ENCODE data around the gene IYD. TPM values are rescaled to one million over a fixed set of nuclear protein-coding genes. Genes with fewer than 3 reads are reported as not detected.
"Not testable (repeated sequence)": the region's sequence is repeated elsewhere in the genome, so short reads cannot be mapped to it uniquely, and the experiment has no call there.

IYD gene
- total RNA-seq, 1 experiment from 2014 or later, result under 0.01 TPM

DNA sequence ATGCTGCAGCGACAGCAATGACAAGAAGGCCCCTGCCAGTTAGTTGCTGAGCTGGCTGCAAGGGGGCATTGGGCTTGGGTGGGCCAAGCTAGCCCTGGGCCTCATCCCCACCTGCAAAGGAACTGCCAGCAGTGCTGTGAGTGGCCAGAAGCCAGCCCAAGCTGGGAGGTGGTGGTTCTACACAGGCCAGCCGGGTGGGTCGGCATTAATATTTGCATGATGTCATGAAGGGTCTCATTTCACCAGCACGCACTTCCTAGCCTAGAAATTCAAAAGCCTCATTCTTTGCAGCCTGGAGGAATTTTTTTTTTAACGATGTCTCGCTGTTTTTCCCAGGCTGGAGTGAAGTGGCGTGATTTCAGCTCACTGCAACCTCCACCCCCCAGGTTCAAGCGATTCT, 62.0 kb downstream of the IYD start:
- DNase-seq (ENCODE audit: low read depth), result no peak

GRCh38 chr6:150435360-150435759, 66.5 kb downstream of the IYD start:
- DNase-seq (ENCODE audit: low read depth), result no peak

DNA sequence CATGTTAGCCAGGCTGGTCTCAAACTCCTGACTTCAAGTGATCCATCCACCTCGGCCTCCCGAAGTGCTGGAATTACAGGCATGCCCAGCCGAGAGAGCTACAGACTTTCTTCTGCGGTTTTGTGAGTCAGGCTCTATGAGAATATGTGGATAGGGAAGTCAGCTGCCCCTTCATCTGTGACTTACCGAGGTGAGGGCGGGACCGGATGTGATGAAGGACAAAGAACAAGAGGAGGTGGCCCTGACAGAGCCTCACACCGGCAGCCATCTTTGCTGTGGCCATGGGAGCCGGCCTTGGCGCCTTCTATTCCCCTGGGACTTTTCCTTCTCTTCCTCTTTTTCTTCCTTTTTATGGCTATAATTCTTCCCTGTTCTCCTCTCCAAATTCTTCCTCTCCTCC, 67.0 kb downstream of the IYD start:
- peak; percentile 95 for DNase-seq (ENCODE audit: low read depth)

DNA sequence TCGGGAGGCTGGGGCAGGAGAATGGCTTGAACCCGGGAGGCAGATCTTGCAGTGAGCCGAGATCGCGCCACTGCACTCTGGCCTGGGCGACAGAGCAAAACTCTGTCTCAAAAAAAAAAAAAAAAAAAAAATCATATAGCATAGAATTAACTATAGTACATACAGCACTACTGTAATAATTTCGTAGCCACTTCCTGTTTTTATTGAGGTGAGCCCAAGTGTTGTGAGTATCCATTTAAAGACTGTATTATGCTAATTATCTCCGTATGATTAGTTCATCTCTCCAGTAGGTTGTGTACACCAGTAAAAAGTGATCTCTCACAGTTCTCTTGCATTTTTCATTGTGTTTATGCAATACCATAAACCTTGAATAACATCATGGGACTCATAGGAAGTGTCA, 70.6 kb downstream of the IYD start:
- no peak for DNase-seq (ENCODE audit: low read depth)

- DNase-seq (ENCODE audit: low read depth), result no peak
These were observed 74.8 kb downstream of the IYD start for GRCh38 chr6:150443621-150444020.

DNA sequence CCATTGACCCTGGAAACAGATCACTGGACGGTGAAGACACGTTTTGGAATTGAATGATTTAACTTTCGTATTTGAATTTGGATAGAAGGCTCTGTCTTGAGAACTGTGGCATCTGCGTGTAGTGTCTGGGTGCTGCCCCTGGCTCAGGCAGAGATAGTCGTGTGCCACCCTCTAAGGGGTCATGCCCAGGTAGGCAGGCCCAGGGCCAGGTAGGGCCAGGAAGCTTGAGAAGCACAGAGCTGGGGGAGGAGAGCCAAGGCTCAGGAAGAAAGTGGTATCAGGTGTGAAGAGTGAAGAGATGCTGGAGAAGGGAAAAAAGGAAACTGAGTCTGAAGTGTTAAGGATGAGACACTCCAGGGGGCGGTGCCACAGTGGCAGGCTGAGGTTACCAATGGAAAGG, 75.5 kb downstream of the IYD start:
- DNase-seq (ENCODE audit: low read depth), result no peak

GRCh38 chr6:150445486-150445885, 76.7 kb downstream of the IYD start:
- DNase-seq (ENCODE audit: low read depth), result no peak

DNA sequence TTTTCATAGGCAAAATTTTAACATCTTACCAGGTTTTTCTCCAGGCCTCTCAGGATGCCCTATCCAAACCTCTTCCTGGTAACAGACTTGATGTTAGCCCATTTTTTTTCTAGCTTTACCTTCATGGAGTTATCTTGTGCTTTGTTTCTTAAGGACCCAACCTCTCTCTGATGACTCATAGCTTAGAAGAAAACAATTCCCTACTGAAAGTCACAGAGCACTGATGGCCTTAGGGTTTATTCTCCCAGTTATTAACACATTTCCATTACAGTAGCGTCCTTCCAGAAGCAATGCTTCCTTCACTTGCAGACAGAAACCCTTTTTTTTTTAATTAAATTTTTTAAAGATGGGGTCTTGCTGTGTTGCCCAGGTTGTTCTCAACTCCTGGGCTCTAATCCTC, 79.4 kb downstream of the IYD start:
- no peak for DNase-seq (ENCODE audit: low read depth)

DNA sequence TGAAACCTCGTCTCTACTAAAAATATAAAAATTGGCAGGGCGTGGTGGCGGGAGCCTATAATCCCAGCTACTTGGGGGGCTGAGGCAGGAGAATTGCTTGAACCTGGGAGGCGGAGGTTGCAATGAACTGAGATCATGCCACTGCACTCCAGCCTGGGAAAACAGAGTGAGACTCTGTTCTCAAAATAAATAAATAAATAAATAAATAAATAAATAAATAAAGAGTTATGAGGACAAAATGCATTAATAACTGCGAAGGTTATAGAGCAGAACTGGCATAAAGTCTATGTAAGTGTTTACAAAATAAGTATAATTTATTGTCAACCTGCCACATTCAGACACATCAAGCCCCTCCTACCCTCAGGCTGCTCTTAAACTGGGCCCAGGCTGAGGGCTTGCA, 80.2 kb downstream of the IYD start:
- DNase-seq (ENCODE audit: low read depth), result not testable (repeated sequence)

DNA sequence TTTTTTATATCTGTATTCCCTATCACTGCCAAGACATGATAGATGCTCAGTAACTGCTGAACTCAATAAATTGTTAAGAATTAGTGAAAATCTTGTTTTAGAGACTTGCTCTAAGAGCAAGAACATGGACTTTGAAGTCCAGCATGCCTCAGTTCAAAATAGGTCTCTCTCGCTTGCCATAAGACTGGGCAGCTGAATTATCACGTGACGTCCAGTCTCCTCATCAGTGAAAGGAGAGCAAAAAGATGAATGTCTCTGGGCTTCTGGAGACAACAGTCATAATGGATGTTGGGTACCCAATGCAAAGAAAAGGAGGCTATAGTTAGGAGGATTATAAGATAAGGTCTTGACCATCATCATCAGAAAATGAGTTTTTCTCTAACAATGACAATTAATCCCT, 82.1 kb downstream of the IYD start:
- no peak for DNase-seq (ENCODE audit: low read depth)

DNA sequence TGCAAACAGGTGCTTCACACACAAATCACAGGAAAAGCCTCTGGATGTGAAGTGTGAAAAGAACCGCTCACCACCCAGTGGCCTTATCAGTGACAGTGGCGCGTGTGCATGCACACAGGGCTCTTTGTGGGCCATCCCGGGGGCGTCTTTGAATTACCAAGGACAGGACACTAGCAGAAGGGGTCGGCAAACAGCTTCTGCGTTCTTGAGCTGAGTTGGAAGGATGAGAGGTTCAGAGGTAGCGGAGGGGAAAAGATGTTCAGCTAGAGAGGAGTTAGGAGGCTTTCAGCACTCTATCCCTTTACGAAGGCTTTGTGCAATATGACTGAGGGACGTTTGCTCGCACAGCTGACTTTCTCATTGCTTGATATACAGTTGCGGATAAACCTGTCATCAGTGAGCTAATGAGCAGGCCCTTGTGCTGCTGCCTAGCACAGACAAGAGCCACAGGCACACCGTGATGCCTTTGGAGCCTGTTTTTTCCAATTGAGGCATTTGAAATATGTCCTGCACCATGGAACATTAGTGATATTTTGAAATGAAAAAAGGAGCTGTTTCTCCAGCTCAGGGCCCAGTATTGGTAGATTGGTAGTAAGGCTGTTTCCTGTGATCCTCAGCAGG, 83.1 kb downstream of the IYD start:
- no peak for DNase-seq (ENCODE audit: low read depth)

DNA sequence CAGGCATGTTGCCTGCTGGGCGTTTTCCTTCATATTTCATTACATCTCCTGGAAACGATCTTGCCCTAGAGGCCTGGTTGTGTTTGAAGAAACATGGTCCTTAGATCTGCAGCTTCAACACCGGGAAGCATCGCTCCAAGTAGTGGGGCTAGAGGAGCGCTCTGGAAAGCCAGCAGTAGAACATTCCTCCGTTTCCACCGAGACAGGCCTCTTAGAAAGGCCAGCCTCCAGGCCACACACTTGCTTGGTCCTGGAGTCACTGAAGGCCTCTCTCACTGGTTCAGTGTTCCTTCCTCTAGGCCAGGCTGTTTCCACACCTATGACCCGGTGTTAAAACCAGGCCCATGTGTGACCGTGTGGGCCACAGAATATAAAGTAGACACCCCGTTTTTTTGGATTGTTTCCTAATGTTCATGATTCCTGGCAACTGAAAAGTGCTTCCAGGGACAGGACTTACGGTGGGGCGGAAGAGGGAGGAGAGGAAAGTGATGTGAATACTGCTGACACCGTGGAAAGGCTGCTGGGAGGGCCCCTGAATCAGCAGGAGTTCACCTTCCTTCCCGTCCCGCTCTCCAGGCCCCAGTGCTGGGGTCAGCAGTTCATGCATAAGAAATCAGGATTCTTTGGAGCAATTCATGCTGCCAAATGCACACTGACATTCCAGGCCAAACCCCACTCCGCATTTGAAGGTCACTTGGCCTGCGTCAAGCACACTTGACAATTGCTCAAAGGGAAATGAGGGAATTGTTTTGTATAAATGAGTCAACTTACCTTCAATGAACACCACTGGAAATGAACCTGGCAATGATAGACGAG, 83.8 kb downstream of the IYD start:
- DNase-seq (ENCODE audit: low read depth), result peak; percentile 13

DNA sequence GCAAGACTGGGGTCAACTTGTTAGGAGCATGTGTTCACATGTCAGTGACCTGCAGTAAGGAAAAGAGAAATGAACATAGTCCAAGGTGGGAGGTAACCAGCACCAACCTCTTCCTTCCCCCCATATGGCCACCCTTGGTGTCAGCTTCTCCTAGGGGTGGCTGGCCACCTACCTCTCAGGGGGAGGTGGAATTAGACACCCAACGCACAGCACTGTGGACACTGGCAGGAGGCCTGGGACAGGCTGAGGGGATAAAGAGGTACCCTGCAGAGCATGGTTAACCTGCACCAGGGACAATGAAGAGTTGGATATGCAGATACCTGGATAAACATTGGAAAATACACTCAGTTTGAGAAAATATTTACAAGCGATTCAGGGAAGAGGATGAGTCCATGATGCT, 84.5 kb downstream of the IYD start:
- no peak for DNase-seq (ENCODE audit: low read depth)

Other genes with a start within 250 kb of the IYD start
- gene PPP1R14C, start 226.0 kb upstream of the IYD start, total RNA-seq (2014; rRNA removed; shearing (Covaris generic)), result 12.3 and 17.5 TPM in 2 replicates
- 2.8 and 6.1 TPM in 2 replicates for gene PLEKHG1, start 230.9 kb downstream of the IYD start, total RNA-seq (2014; rRNA removed; shearing (Covaris generic))

Measured in Daoy (cell line).